ENCODE measurements around the gene DSTYK. TPM values are rescaled to one million over a fixed set of nuclear protein-coding genes. Genes with fewer than 3 reads are reported as not detected.
A peak's percentile ranks its signal among the peaks of the same experiment; 100 is the strongest.
"Not testable (repeated sequence)": the region's sequence is repeated elsewhere in the genome, so short reads cannot be mapped to it uniquely, and the experiment has no call there.

DSTYK gene
- polyA plus RNA-seq, 1 of the 3 experiments (the other 2 are of a cell fraction) = 4.4 TPM

GRCh38 chr1:205183676-205184335 lies 27.7 kb downstream of the DSTYK start (continued):
- TF ChIP-seq NRF1 (IDR thresholded peaks at IDR 0.05; ENCODE audit: low read depth, low read length) (no peak), JUND (IDR thresholded peaks at IDR 0.05) (no peak)

DNA sequence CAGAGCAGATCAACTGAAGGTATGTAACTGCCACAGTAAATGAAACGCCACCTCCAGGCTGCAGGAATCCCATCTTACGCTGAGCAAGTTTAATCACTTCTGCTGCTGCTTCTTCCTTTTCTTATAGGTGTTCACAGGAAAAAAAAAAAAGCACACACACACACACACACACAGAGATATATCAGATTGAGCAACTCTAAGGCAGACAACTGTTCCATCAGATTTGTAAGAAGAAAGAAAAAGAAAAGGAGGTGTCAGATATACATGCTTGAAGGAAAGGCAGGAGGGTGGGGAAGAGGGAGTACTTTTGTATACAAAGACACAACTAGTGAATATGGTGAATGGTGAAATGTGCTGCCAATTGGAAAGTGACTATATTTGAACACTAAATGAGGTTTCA lies 28.6 kb downstream of the DSTYK start:
- H3K36me3 ChIP-seq (replicated peaks in 1 of 2; ENCODE audit: control insufficient read depth in 1 of 2, insufficient read depth in 2 of 2, low read length in 1 of 2) = peaks cover 7 to 11% of the 10 kb centered on the region in 2 experiments
- H3K4me3 ChIP-seq (ENCODE audit: low read depth in 2 of 2, low read length in 1 of 2) = no peak overlapping the region
- H3K27me3 ChIP-seq (ENCODE audit: insufficient read depth) = no peaks in the 10 kb centered on the region
- H3F3A ChIP-seq (replicated peaks; ENCODE audit: insufficient read depth) = peaks cover 3% of the 10 kb centered on the region
- no peaks in the 10 kb centered on the region for H3K9me2 ChIP-seq
- 98% methylated on average over 2 of the region's 2 CpGs for WGBS (ENCODE audit: low lambda C conversion rate)
- no peaks in the 10 kb centered on the region for H4K20me1 ChIP-seq (ENCODE audit: insufficient read depth)
- H3K4me2 ChIP-seq = no peak overlapping the region
- no peaks in the 10 kb centered on the region for H3K9me3 ChIP-seq
- peaks cover 28% of the 10 kb centered on the region for H3K79me2 ChIP-seq (ENCODE audit: insufficient read depth)
- POLR2A ChIA-PET = no interaction called here
- CTCF ChIA-PET = interaction anchor here (0.7 kb wide), 1 partner anchor 42 kb away, joined by 3 read pairs; no protein-coding TSS in a partner anchor
- H3K27ac ChIP-seq (ENCODE audit: low read depth in 2 of 2, low read length in 1 of 2) = no peak overlapping the region
- TF ChIP-seq SIN3A (IDR thresholded peaks at IDR 0.05; ENCODE audit: borderline replicate concordance, low read depth, low read length) (no peak), RAD21 (IDR thresholded peaks at IDR 0.05; ENCODE audit: low read length) (no peak), MXI1 (IDR thresholded peaks at IDR 0.05; ENCODE audit: low read depth, low read length) (no peak), MEF2A (IDR thresholded peaks at IDR 0.05; ENCODE audit: borderline replicate concordance, low read depth) (no peak), TAF1 (IDR thresholded peaks at IDR 0.05; ENCODE audit: borderline replicate concordance, low read depth, low read length) (no peak), MAX (IDR thresholded peaks at IDR 0.05; ENCODE audit: low read depth) (no peak), PBX3 (IDR thresholded peaks at IDR 0.05) (no peak), TEAD4 (IDR thresholded peaks at IDR 0.05; ENCODE audit: borderline replicate concordance, insufficient read depth) (no peak), SMC3 (IDR thresholded peaks at IDR 0.05; ENCODE audit: low read depth, low read length) (no peak), EP300 (IDR thresholded peaks at IDR 0.05; ENCODE audit: borderline replicate concordance in 1 of 2, low read depth in 1 of 2, low read length in 1 of 2) (no peak)
- TF ChIP-seq, protein P1, sequence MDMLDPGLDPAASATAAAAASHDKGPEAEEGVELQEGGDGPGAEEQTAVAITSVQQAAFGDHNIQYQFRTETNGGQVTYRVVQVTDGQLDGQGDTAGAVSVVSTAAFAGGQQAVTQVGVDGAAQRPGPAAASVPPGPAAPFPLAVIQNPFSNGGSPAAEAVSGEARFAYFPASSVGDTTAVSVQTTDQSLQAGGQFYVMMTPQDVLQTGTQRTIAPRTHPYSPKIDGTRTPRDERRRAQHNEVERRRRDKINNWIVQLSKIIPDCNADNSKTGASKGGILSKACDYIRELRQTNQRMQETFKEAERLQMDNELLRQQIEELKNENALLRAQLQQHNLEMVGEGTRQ (IDR thresholded peaks at IDR 0.05; ENCODE audit: borderline replicate concordance, low read depth, low read length) = no peak
- TF ChIP-seq, protein P2, sequence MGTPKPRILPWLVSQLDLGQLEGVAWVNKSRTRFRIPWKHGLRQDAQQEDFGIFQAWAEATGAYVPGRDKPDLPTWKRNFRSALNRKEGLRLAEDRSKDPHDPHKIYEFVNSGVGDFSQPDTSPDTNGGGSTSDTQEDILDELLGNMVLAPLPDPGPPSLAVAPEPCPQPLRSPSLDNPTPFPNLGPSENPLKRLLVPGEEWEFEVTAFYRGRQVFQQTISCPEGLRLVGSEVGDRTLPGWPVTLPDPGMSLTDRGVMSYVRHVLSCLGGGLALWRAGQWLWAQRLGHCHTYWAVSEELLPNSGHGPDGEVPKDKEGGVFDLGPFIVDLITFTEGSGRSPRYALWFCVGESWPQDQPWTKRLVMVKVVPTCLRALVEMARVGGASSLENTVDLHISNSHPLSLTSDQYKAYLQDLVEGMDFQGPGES (IDR thresholded peaks at IDR 0.05; ENCODE audit: low read depth, low read length) = no peak
- TF ChIP-seq, protein P3, sequence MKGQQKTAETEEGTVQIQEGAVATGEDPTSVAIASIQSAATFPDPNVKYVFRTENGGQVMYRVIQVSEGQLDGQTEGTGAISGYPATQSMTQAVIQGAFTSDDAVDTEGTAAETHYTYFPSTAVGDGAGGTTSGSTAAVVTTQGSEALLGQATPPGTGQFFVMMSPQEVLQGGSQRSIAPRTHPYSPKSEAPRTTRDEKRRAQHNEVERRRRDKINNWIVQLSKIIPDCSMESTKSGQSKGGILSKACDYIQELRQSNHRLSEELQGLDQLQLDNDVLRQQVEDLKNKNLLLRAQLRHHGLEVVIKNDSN (IDR thresholded peaks at IDR 0.05; ENCODE audit: borderline replicate concordance, low read depth) = no peak
- H2AFZ ChIP-seq (ENCODE audit: low read depth) = no peak overlapping the region
- peaks cover 0 to 15% of the 10 kb centered on the region in 2 experiments; a peak in 1 of 4 replicates for H3K4me1 ChIP-seq (ENCODE audit: control insufficient read depth in 1 of 2, insufficient read depth in 2 of 2, low read depth in 1 of 2, low read length in 1 of 2)
- H3K9ac ChIP-seq = no peak overlapping the region
- no peak for DNase-seq

DNA sequence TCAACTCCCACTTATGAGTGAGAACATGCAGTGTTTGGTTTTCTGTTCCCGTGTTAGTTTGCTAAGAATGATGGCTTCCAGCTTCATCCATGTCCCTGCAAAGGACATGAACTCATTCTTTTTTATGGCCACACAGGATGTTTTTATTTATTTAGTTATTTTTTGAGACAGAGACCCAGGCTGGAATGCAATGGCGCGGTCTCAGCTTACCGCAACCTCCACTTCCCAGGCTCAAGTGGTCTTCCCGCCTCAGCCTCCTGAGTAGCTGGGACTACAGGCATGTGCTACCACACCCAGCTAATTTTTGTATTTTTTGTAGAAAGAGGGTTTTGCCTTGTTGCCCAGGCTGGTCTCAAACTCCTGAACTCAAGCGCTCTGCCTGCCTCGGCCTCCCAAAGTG lies 31.2 kb downstream of the DSTYK start:
- H3K27me3 ChIP-seq (ENCODE audit: insufficient read depth); H3K9ac ChIP-seq; H2AFZ ChIP-seq (ENCODE audit: low read depth); H4K20me1 ChIP-seq (ENCODE audit: insufficient read depth); H3K4me2 ChIP-seq; H3K4me3 ChIP-seq (ENCODE audit: low read depth in 2 of 2, low read length in 1 of 2); H3K9me3 ChIP-seq; DNase-seq; POLR2A ChIA-PET; H3K9me2 ChIP-seq: not testable (repeated sequence)
- WGBS (ENCODE audit: low lambda C conversion rate) = 90% methylated on average over 7 of the region's 7 CpGs
- peak overlapping the region in 1 of 2 experiments; percentile 69; a peak in 2 of 4 replicates for H3K27ac ChIP-seq (ENCODE audit: low read depth in 2 of 2, low read length in 1 of 2)
- peaks cover 34% of the 10 kb centered on the region for H3K79me2 ChIP-seq (ENCODE audit: insufficient read depth)
- peaks cover 17% of the 10 kb centered on the region for H3F3A ChIP-seq (replicated peaks; ENCODE audit: insufficient read depth)
- CTCF ChIA-PET = interaction anchor here (0.8 kb wide), 1 partner anchor 239 kb away, joined by 3 read pairs; no protein-coding TSS in a partner anchor
- H3K36me3 ChIP-seq (replicated peaks in 1 of 2; ENCODE audit: control insufficient read depth in 1 of 2, insufficient read depth in 2 of 2, low read length in 1 of 2) = peaks cover 0 to 12% of the 10 kb centered on the region in 2 experiments
- H3K4me1 ChIP-seq (ENCODE audit: control insufficient read depth in 1 of 2, insufficient read depth in 2 of 2, low read depth in 1 of 2, low read length in 1 of 2) = peaks cover 0 to 16% of the 10 kb centered on the region in 2 experiments; a peak in 2 of 4 replicates

All from SK-N-SH (cell line).